GM19324 (cell line): ENCODE results near the gene FAM47B.

Experiments
- ATAC-seq: cut with Tn5 transposase; IDR thresholded peaks from one replicate; pipeline ENCODE4 v1.9.1; 2021; ENCODE audit warnings: mild to moderate bottlenecking, moderate library complexity; ENCODE audit not compliant: unreplicated experiment, low FRiP score

FAM47B gene

GRCh38 chrX:34942496-34942895, at the start of gene FAM47B:
Gene FAM47B (plus strand): TSS chrX:34942796. CDS start chrX:34942832, 36 bp downstream.
- no peak for ATAC-seq

- no peak for ATAC-seq
Measured at GRCh38 chrX:34893741-34894140, 48.9 kb upstream of the FAM47B start.

GRCh38 chrX:34900691-34901090, 41.9 kb upstream of the FAM47B start:
- no peak for ATAC-seq

- ATAC-seq = no peak
Measured at GRCh38 chrX:34901761-34902160, 40.8 kb upstream of the FAM47B start.

- ATAC-seq = no peak
Measured at GRCh38 chrX:34903316-34903715, 39.3 kb upstream of the FAM47B start.

GRCh38 chrX:34909151-34909550, 33.4 kb upstream of the FAM47B start:
- ATAC-seq = no peak

- ATAC-seq = no peak
Measured at GRCh38 chrX:34915463-34916225, 27.0 kb upstream of the FAM47B start.

GRCh38 chrX:34917146-34917545, 25.4 kb upstream of the FAM47B start:
- ATAC-seq = no peak

- ATAC-seq = no peak
Measured at GRCh38 chrX:34918091-34918736, 24.4 kb upstream of the FAM47B start.

GRCh38 chrX:34918856-34919255, 23.7 kb upstream of the FAM47B start:
- no peak for ATAC-seq

- ATAC-seq = no peak
Measured at GRCh38 chrX:34927866-34928265, 14.7 kb upstream of the FAM47B start.

GRCh38 chrX:34943235-34943634, 639 bp downstream of the FAM47B start:
- ATAC-seq = no peak

- ATAC-seq = no peak
Measured at GRCh38 chrX:34956916-34957315, 14.3 kb downstream of the FAM47B start.

GRCh38 chrX:34961662-34962061, 19.1 kb downstream of the FAM47B start:
- ATAC-seq = no peak

- no peak for ATAC-seq
Measured at GRCh38 chrX:34972206-34972605, 29.6 kb downstream of the FAM47B start.

GRCh38 chrX:34978171-34978570, 35.6 kb downstream of the FAM47B start:
- ATAC-seq = no peak

- ATAC-seq = no peak
Measured at GRCh38 chrX:34987646-34988045, 45.0 kb downstream of the FAM47B start.
